VCaP (cell line): ENCODE results near the gene DCTN2.

Experiments
- H3K27ac ChIP-seq: fragments of 450-650 bp; 2 replicates; pipeline ENCODE4 v1.5.1; 2017
- TF ChIP-seq, protein P1 (sequence below): fragments of 450-650 bp; conservative IDR thresholded peaks from 2 replicates; pipeline ENCODE4 v1.5.1; 2017; ENCODE audit warnings: mild to moderate bottlenecking, moderate library complexity

Gene DCTN2

DNA sequence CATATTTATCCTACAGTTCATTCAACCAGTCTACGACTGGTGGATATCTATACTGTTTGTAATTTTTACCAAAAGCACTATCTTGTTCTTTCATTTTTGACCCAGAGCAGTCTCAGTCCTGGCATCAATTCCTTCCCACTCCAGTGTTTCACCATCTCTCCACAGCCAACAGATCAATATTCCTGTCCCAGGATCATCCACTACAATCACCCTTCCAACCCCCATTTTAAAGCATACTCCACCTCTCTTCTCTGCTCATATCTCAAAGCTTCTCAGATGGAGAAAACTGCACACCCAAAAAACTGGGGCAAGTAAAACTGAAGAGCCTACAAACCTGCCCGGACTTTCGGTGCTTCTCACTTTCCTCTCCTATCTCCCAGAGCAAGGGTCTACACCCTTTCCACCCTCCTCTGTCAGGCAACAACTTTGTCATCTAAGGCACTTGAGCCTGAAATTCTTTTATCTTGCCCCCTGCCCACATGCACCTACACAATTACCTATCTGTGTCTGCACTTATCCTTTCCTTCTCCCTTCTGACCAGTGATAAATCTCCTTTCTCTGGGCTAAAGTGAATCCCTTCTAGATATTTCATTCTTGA, 39.9 kb upstream of the DCTN2 start:
- TF ChIP-seq, protein P1, sequence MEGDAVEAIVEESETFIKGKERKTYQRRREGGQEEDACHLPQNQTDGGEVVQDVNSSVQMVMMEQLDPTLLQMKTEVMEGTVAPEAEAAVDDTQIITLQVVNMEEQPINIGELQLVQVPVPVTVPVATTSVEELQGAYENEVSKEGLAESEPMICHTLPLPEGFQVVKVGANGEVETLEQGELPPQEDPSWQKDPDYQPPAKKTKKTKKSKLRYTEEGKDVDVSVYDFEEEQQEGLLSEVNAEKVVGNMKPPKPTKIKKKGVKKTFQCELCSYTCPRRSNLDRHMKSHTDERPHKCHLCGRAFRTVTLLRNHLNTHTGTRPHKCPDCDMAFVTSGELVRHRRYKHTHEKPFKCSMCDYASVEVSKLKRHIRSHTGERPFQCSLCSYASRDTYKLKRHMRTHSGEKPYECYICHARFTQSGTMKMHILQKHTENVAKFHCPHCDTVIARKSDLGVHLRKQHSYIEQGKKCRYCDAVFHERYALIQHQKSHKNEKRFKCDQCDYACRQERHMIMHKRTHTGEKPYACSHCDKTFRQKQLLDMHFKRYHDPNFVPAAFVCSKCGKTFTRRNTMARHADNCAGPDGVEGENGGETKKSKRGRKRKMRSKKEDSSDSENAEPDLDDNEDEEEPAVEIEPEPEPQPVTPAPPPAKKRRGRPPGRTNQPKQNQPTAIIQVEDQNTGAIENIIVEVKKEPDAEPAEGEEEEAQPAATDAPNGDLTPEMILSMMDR, result no peak
- H3K27ac ChIP-seq, result no peak overlapping the region

GRCh38 chr12:57586128-57586527, 39.1 kb upstream of the DCTN2 start:
- TF ChIP-seq, protein P1, result no peak
- no peak overlapping the region for H3K27ac ChIP-seq

- H3K27ac ChIP-seq, result no peak overlapping the region
- TF ChIP-seq, protein P1, result no peak
Observed at GRCh38 chr12:57585156-57585555, 38.2 kb upstream of the DCTN2 start.

DNA sequence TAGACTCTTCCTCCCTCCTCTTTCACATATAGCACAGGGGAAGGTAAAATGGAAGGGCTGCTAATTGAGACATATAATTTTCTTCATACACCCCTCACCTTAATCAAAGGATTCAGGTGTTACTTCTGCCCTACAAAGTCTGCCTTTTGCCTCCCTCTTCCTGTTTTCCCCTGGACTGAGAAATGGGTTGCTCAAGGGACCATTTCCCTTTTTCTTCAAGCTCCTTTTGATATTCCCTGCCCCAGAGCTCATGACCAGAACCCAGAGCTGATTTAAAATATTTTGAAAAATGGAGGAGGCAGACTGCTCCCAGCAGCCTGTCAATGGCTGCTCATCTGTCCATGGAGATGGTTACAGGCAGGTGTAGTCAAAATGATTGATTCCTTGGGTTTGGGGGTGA, 37.7 kb upstream of the DCTN2 start:
- TF ChIP-seq, protein P1, result no peak
- no peak overlapping the region for H3K27ac ChIP-seq

- TF ChIP-seq, protein P1, result no peak
- no peak overlapping the region for H3K27ac ChIP-seq
Observed at GRCh38 chr12:57584050-57584449, 37.1 kb upstream of the DCTN2 start.

GRCh38 chr12:57583008-57583831, 36.2 kb upstream of the DCTN2 start:
- TF ChIP-seq, protein P1, result peak; percentile 97
- H3K27ac ChIP-seq, result no peak overlapping the region

DNA sequence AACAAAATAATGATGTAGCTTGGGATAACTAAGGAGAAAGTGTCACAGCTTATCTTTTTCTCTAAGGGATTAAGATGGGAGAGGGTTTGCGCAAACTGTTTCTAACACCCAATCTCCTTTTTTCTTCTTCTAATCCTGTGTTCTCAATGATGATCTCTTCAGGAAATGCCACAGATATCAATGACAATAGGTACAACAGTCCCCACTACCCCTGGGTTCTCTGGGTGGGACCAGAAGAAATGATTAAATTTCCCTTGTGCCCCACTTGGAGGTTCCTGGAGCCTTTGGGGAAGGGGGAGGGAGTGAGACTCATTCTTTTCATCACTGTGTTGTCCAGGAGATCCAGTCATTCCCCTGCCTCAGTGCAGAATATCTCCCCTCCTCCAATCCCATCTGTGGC, 35.4 kb upstream of the DCTN2 start:
- TF ChIP-seq, protein P1, result no peak
- no peak overlapping the region for H3K27ac ChIP-seq
